Mucosa of gallbladder (tissue), 1 donor: ENCODE data around the gene TMSB4X. TPM values are rescaled to one million over a fixed set of nuclear protein-coding genes. Genes with fewer than 3 reads are reported as not detected.

Experiments
- DNase-seq: peaks from one replicate; pipeline ENCODE4 v3.0.0-alpha.2; 2020; ENCODE audit warnings: low spot score
- total RNA-seq: library from RNA; stranded (reverse); gene quantifications from one replicate; pipeline ENCODE4 v1.2.1, GENCODE V29; 2021
- donor health status: DM: no; HTN: no; CAD: no.

Gene TMSB4X
- total RNA-seq, 1 donor from 2014 or later = 4,832 TPM

GRCh38 chrX:13023979-13024378 is 49.1 kb downstream of the TMSB4X start:
- DNase-seq = no peak

GRCh38 chrX:13024986-13025385 is 50.1 kb downstream of the TMSB4X start:
- DNase-seq = no peak

Other genes starting within 250 kb of the TMSB4X start
- 53.3 TPM for gene PRPS2, start 183.7 kb upstream of the TMSB4X start, total RNA-seq
- 4.3 TPM for gene TLR7, start 108.0 kb upstream of the TMSB4X start, total RNA-seq
- 1.4 TPM for gene TLR8, start 68.5 kb upstream of the TMSB4X start, total RNA-seq
- gene FAM9C, start 69.5 kb downstream of the TMSB4X start, total RNA-seq = not detected